GM12878 (cell line): Measurements from ENCODE around the gene EHD1. TPM values are rescaled to one million over a fixed set of nuclear protein-coding genes. Genes with fewer than 3 reads are reported as not detected.

ENCODE experiments used
- ATAC-seq: fragments of 200-7000 bp; cut with Tn5 transposase; 3 replicates; pipeline ENCODE4 v1.9.1; 2020; ENCODE audit warnings: mild to moderate bottlenecking, moderate library complexity
- BruUV-seq: library from RNA; stranded (reverse); fragments of 400-500 nt; replicated peaks from 2 replicates; lab custom pipeline; 2021; lab: Mats Ljungman, UMichigan
- CTCF ChIA-PET: fragments of 300-600 bp; sonication (Branson Sonifier 250); formaldehyde crosslinking; extraction: SDS; loops from one replicate; lab custom pipeline; 2021; ENCODE audit warnings: inconsistent platforms; lab: Yijun Ruan, JAX
- POLR2A ChIA-PET: fragments of 350-600 bp; formaldehyde crosslinking; extraction: SDS; loops from one replicate; lab custom pipeline; 2021; ENCODE audit warnings: inconsistent platforms; lab: Charles Lee
- RAD21 ChIA-PET: fragments of 300-600 bp; sonication (Branson Sonifier 250); formaldehyde crosslinking; loops from one replicate; lab custom pipeline; 2023; ENCODE audit warnings: antibody characterized with exemption; ENCODE audit not compliant: unreplicated experiment; lab: Charles Lee
- SMC1A ChIA-PET: fragments of 300-600 bp; sonication (Branson Sonifier 250); formaldehyde crosslinking; loops from one replicate; lab custom pipeline; 2023; ENCODE audit not compliant: unreplicated experiment, uncharacterized antibody; lab: Charles Lee
- DNase-seq: peaks from one replicate; pipeline ENCODE4 v3.0.0-alpha.2; 2011; ENCODE audit warnings: low read depth, low spot score
- FAIRE-seq: peaks from 3 replicates; lab custom pipeline; 2011; peaks lifted over from hg19 to GRCh38; lab: Jason Lieb, UNC
- H2AFZ ChIP-seq: 2 replicates; pipeline ENCODE4 v1.6.0; 2011; ENCODE audit warnings: low read depth, low read length, control low read depth; ENCODE audit not compliant: control insufficient read depth
- H3K27ac ChIP-seq: 2 replicates; pipeline ENCODE4 v1.5.1; 2011; ENCODE audit warnings: control low read depth; ENCODE audit not compliant: control insufficient read depth, insufficient read depth
- H3K27me3 ChIP-seq, 2 experiments: replicated peaks in 1 of 2; 2 replicates each; pipeline versions ENCODE4 v1.6.0 to v1.6.1; 2011; ENCODE audit warnings: low read length in 1 of 2; ENCODE audit not compliant: control insufficient read depth in 2 of 2, insufficient read depth in 2 of 2
- H3K36me3 ChIP-seq, 2 experiments: 2 replicates each; pipeline ENCODE4 v1.5.1; 2011; ENCODE audit warnings: low read length in 1 of 2; ENCODE audit not compliant: control insufficient read depth in 2 of 2, insufficient read depth in 2 of 2
- H3K4me1 ChIP-seq: 2 replicates; pipeline ENCODE4 v1.6.1; 2011; ENCODE audit warnings: mild to moderate bottlenecking, low read length, moderate library complexity, mixed read lengths; ENCODE audit not compliant: control insufficient read depth, insufficient read depth
- H3K4me2 ChIP-seq: 2 replicates; pipeline ENCODE4 v1.6.0; 2011; ENCODE audit warnings: control low read depth; ENCODE audit not compliant: control insufficient read depth, insufficient read depth
- H3K4me3 ChIP-seq: fragments of 200-600 bp; sonication (generic); 2 replicates; pipeline ENCODE4 v1.5.1; 2016
- H3K79me2 ChIP-seq: 2 replicates; pipeline ENCODE4 v1.6.0; 2011; ENCODE audit warnings: low read length; ENCODE audit not compliant: control insufficient read depth, insufficient read depth
- H3K9ac ChIP-seq: 2 replicates; pipeline ENCODE4 v1.8.0; 2011; ENCODE audit warnings: low read length, control low read depth, mixed read lengths; ENCODE audit not compliant: control insufficient read depth, insufficient read depth
- H3K9me3 ChIP-seq: replicated peaks from 3 replicates; pipeline ENCODE4 v1.5.1; 2011; ENCODE audit warnings: mild to moderate bottlenecking, low read length; ENCODE audit not compliant: control insufficient read depth, insufficient read depth
- H4K20me1 ChIP-seq: 2 replicates; pipeline ENCODE4 v1.6.0; 2011; ENCODE audit not compliant: control insufficient read depth, insufficient read depth
- ETV6 ChIP-seq, 2 experiments: fragments of 450-650 bp in 1 of 2; IDR thresholded peaks in 1 of 2; conservative IDR thresholded peaks in 1 of 2; 2 replicates each; pipeline ENCODE4 v1.6.1; 2014; ENCODE audit warnings: antibody characterized with exemption in 1 of 2, borderline replicate concordance in 1 of 2, low read depth in 1 of 2, mild to moderate bottlenecking in 1 of 2, moderate library complexity in 1 of 2
- KLF5 ChIP-seq: fragments of 450-650 bp; IDR thresholded peaks from 2 replicates; pipeline ENCODE4 v1.6.1; 2014; ENCODE audit warnings: mild to moderate bottlenecking; ENCODE audit not compliant: partially characterized antibody
- POLR2A ChIP-seq: IDR thresholded peaks from 2 replicates; pipeline ENCODE4 v1.6.1; 2011; ENCODE audit warnings: low read depth, mild to moderate bottlenecking, low read length
- POLR2AphosphoS2 ChIP-seq: IDR thresholded peaks from 2 replicates; pipeline ENCODE4 v1.6.1; 2011; ENCODE audit warnings: low read depth, mild to moderate bottlenecking, low read length, improper control_type of control experiment, moderate library complexity
- POLR2AphosphoS5 ChIP-seq: IDR thresholded peaks from 2 replicates; pipeline ENCODE4 v1.6.1; 2011; ENCODE audit warnings: mild to moderate bottlenecking, low read length, inconsistent platforms
- SMAD5 ChIP-seq: IDR thresholded peaks from 2 replicates; pipeline ENCODE4 v1.6.1; 2016; ENCODE audit warnings: antibody characterized with exemption, low read depth
- SMC3 ChIP-seq: IDR thresholded peaks from 2 replicates; pipeline ENCODE4 v1.6.1; 2011; ENCODE audit warnings: low read length, improper control_type of control experiment, borderline replicate concordance
- ZNF217 ChIP-seq: fragments of 450-650 bp; IDR thresholded peaks from 2 replicates; pipeline ENCODE4 v1.6.1; 2017; ENCODE audit warnings: antibody characterized with exemption, mild to moderate bottlenecking
- ZZZ3 ChIP-seq: IDR thresholded peaks from 2 replicates; pipeline ENCODE4 v1.6.1; 2011; ENCODE audit warnings: low read depth; ENCODE audit not compliant: control insufficient read depth, insufficient read length
- WGBS: methylation state at CpG from one replicate; pipeline ENCODE4 v1.1.6; 2016; ENCODE audit warnings: low lambda C conversion rate; ENCODE audit not compliant: insufficient replicate concordance, insufficient coverage; ENCODE audit errors: missing lambda C conversion rate; 5-methylcytosine and 5-hydroxymethylcytosine counted together
- in situ Hi-C: fragments of 300-500 bp; cut with MboI; formaldehyde crosslinking; loops from 9 replicates; pipeline ENCODE4 v1.14.3; 2018; ENCODE audit warnings: mixed read lengths
- intact Hi-C: fragments of 100-400 bp; cut with micrococcal nuclease; formaldehyde crosslinking; loops from one replicate; pipeline ENCODE4 v1.14.2; 2022; ENCODE audit not compliant: unreplicated experiment
- polyA plus RNA-seq, 11 experiments: library from polyadenylated mRNA; depleted of rRNA in 4 of 11; unstranded in 6 of 11; stranded (reverse) in 5 of 11; fragments of >200 nt; fragmentation: Nextera tagmentation in 4 of 11; fragmentation: Illumina TruSeq in 1 of 11; extraction: Ambion mirVana in 4 of 11; extraction: Trizol in 1 of 11; gene quantifications; 1 replicate in 1 of 11; 2 replicates in 10 of 11; pipeline versions ENCODE4 v1.2.1 to v1.2.3, GENCODE V29; 2011 to 2016; ENCODE audit warnings: inconsistent platforms in 2 of 11, missing spikeins in 2 of 11, low read depth in 1 of 11
- total RNA-seq, 4 experiments: library from RNA; depleted of rRNA in 3 of 4; stranded (reverse); fragments of >200 nt in 3 of 4; fragmentation: Illumina TruSeq in 1 of 4; extraction: Trizol in 1 of 4; gene quantifications; 2 replicates each; pipeline versions ENCODE4 v1.2.1 to v1.2.3, GENCODE V29; 2013 to 2021
- TF ChIP-seq, protein P1 (sequence below): IDR thresholded peaks from 2 replicates; pipeline ENCODE4 v1.6.1; 2012; ENCODE audit warnings: low read depth, low read length, improper control_type of control experiment
- TF ChIP-seq, protein P2 (sequence below): fragments of 450-650 bp; IDR thresholded peaks from 2 replicates; pipeline ENCODE4 v1.6.1; 2017; ENCODE audit warnings: low read depth, mild to moderate bottlenecking, moderate library complexity

Gene EHD1
- total and polyA plus RNA-seq, 10 of the 15 experiments (the other 5 are each of a cell fraction or from before 2014, with no cell fraction given) = 1.0 to 165 (median 66.5) TPM

GRCh38 chr11:64855596-64856304 lies 22.7 kb downstream of the EHD1 start:
- H2AFZ ChIP-seq = no peak overlapping the region
- peaks cover 45% of the 10 kb centered on the region for H3K79me2 ChIP-seq
- POLR2A ChIA-PET = interaction anchor here (0.6 to 24.3 kb wide), 4 partner anchors 8 to 143 kb away, joined by 3 to 620 read pairs (median 119); partner anchors contain the start of gene EHD1
- ATAC-seq (no peak), DNase-seq (no peak)
- H3K36me3 ChIP-seq = peaks cover 24 to 57% of the 10 kb centered on the region in 2 experiments
- H4K20me1 ChIP-seq = no peaks in the 10 kb centered on the region
- in situ Hi-C loops = no loop called here
- no TSS peak for BruUV-seq
- TF ChIP-seq ZZZ3 (no peak), ETV6 (conservative IDR thresholded peaks at IDR 0.05 in 1 of 2, IDR thresholded peaks at IDR 0.05 in 1 of 2; ENCODE audit: borderline replicate concordance in 1 of 2, low read depth in 1 of 2) (no peak), SMAD5 (no peak), SMC3 (no peak), ZNF217 (no peak), KLF5 (no peak), POLR2A (peak; percentile 68; the same call in 1 of the 2 replicates), POLR2AphosphoS5 (peak; percentile 70; the same call in 1 of the 2 replicates), POLR2AphosphoS2 (no peak)
- TF ChIP-seq, protein P1, sequence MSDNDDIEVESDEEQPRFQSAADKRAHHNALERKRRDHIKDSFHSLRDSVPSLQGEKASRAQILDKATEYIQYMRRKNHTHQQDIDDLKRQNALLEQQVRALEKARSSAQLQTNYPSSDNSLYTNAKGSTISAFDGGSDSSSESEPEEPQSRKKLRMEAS = no peak
- TF ChIP-seq, protein P2, sequence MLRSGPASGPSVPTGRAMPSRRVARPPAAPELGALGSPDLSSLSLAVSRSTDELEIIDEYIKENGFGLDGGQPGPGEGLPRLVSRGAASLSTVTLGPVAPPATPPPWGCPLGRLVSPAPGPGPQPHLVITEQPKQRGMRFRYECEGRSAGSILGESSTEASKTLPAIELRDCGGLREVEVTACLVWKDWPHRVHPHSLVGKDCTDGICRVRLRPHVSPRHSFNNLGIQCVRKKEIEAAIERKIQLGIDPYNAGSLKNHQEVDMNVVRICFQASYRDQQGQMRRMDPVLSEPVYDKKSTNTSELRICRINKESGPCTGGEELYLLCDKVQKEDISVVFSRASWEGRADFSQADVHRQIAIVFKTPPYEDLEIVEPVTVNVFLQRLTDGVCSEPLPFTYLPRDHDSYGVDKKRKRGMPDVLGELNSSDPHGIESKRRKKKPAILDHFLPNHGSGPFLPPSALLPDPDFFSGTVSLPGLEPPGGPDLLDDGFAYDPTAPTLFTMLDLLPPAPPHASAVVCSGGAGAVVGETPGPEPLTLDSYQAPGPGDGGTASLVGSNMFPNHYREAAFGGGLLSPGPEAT = no peak
- TF ChIP-seq, all 136 proteins: peak for 2
- intact Hi-C loops = no loop called here
- FAIRE-seq = no peak
- Histone ChIP-seq H3K4me1 (peaks cover 97% of the 10 kb centered on the region), H3K4me3 (no peak overlapping the region), H3K9ac (no peak overlapping the region), H3K27ac (peak overlapping the region; percentile 63), H3K27me3 (no peaks in the 10 kb centered on the region), H3K4me2 (peak overlapping the region; percentile 7; the same call in 1 of the 2 replicates), H3K9me3 (no peaks in the 10 kb centered on the region)
- RAD21 ChIA-PET = interaction anchor here (1.5 to 15.8 kb wide), 3 partner anchors 9 to 22 kb away, joined by 4 to 316 read pairs (median 253); partner anchors contain the start of gene EHD1
- CTCF ChIA-PET = interaction anchor here (1.2 to 28.8 kb wide), 4 partner anchors 5 to 227 kb away, joined by 3 to 1208 read pairs (median 374); partner anchors contain the start of genes CDC42BPG and EHD1
- WGBS = 68% methylated on average over 15 of the region's 22 CpGs
- SMC1A ChIA-PET = interaction anchor here (9.6 to 15.0 kb wide), 3 partner anchors 5 to 21 kb away, joined by 226 to 306 read pairs (median 266); partner anchors contain the start of gene EHD1
